HG03060 (cell line): ENCODE measurements around the gene MRPS7.

Source experiments
- ATAC-seq: cut with Tn5 transposase; IDR thresholded peaks from one replicate; pipeline ENCODE4 v1.9.1; 2021; ENCODE audit warnings: low read depth, moderate number of reproducible peaks; ENCODE audit not compliant: unreplicated experiment

Gene MRPS7

DNA sequence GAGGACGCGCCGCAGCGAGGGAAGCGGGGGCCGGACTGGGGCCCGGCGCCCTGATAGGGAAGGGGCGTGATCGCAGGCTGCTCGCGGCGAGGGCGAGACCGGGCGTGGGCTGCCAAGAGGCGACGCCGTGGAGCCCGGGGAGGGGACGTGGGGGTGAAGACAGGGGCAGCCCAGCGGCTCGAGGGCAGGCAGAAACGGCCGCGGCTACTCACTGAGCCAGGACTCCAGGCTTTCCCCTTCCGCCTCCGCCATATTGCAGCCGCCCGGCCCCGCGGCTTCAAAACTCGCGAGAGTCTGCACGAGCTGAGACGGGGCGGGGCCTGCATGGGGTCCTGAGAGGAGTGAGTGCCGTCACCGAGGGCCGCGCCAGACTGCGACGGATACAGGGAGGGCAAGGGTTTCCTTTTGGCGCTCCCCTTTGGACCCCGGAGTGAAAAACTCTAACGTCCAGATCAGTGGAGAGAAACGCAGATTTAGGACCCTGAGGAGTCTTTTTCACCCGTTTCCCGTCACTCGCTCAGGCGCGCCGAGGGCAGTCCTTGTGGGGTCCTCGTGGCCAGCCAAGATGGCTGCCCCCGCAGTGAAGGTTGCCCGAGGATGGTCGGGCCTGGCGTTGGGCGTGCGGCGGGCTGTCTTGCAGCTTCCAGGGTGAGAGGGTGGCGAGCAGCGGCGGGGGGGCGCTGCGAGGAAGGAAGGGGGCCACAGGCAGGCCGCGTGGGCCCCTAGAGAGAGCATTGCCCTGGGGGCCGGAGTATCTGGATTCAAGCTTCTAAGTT is at the start of gene MRPS7, which contains the start of gene GGA3:
Gene MRPS7 (plus strand): TSS at position 544 of the 776 bp plus-strand sequence. CDS start 22 bp downstream, at position 566.
Gene GGA3 (minus strand): TSS at position 271 of the 776 bp plus-strand sequence. CDS start 19 bp downstream, at position 252.
- no peak for ATAC-seq

DNA sequence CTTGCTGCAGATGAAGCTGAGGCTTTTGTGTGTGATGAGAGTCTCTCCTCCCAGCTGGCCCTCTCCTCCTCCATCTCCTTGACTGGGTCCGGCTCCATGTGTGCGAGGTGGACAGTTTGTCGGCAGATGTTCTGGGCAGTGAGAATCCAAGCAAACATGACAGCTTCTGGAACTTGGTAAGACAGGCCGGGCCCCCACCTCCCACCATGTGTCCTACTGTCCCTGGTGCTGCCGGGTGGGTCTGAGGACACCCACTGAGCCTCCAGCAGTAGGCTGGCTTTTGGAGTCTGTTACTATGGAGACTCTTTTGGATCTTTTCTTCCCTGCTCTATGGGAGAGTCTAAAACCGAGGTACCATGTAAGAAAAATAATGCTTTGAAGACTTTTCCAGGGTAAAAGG is 43.5 kb upstream of the MRPS7 start:
- ATAC-seq, result no peak

DNA sequence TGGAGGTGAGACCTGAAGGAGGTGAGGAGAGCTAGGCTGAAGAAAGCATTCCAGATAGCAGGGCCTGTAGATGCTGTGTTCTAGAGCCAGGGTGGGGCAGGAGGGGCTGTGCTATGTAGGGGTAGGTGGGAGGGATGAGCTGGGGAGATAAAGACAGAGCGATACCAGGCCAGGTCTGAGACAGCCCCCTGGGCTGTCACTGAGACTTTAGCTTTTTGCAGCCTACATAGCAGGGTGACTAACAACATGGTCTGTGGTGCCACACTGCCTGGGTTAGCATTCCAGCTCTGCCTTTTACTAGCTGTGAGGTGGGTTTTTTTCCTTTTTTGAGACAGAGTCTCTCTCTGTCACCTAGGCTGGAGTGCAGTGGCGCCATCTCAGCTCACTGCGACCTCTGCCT is 41.9 kb upstream of the MRPS7 start:
- ATAC-seq, result no peak

DNA sequence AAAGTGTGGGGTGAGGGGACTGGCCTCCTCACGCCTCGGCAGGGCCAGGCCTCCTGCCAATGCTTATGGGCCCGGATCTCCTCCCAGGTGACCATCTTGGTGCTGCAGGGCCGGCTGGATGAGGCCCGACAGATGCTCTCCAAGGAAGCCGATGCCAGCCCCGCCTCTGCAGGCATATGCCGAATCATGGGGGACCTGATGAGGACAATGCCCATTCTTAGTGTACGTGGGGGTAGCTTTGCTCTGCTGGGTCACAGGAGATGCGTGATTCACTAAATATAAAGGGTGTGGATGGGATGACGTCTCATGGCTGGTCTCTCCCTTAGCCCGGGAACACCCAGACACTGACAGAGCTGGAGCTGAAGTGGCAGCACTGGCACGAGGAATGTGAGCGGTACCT is 36.7 kb upstream of the MRPS7 start:
- ATAC-seq, result no peak

DNA sequence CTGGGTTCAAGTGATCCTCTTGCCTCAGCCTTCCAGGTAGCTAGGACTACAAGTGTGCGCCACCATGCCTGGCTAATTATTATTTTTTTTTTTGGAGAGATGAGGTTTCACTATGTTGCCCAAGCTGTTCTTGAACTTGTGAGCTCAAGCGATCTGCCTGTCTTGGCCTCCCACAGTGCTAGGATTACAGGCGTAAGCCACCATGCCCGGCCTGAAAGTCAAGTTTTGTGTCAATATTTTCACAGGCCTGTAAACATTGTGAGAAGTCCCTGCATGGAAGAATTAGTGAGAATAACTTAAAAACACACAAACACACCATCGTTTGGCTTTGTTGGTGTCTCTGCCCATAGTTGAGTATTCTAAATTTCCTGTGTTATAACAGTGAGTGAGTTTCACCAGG is 34.0 kb upstream of the MRPS7 start:
- no peak for ATAC-seq

DNA sequence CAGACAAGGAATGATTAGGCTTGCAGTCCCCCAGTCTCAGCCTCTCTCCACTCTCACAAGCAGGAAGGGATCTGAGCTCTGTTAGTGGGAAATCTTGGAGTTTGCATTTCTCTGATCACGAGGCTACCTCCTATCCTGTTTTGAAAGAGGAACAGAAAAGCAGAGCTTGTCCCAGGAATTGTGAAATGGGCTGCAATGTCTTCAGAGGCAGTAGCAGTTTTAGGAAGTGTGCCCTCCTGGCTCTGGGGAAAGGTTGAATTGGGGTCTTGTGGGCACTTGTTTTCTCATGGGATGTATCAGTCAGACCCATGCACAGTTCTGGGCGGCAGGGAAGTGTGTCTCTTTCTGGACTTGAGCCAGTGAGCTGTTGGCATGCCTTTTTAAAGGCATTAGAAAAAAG is 33.4 kb upstream of the MRPS7 start:
- ATAC-seq, result no peak

DNA sequence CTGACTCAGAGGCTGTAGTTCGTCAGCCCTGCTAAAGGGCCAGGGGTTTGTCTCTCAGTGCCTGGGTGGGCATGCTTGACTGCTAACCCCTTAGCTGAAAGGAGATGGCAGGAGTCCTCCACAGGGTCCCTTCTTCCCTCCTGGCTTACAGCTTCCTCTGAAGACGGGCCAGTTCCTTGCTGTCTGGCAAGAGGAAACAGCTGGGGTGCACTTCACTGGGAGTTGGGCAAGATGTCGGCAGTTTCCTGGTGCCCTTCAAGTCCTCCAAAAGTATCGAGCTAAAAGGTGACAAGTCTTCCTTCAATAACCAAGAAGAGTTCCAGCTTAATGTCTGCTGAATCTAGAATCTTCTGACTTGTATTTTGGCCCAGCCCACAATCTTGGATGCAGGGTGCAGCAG is 32.8 kb upstream of the MRPS7 start:
- no peak for ATAC-seq

DNA sequence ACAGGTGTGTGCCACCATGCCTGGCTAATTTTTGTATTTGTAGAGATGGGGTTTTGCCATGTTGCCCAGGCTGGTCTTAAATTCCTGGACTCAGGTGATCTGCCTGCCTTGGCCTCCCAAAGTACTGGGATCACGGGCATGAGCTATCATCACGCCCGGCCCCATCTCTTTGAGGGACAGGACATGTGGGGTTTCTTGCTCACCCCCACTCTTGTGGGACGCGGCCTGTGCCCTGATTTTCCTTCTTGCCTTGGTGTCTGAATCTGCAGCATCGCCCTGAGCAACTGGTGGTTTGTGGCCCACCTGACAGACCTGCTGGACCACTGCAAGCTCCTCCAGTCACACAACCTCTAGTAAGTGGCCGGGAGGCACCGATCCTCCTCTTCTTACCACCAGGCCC is 30.6 kb upstream of the MRPS7 start:
- no peak for ATAC-seq

DNA sequence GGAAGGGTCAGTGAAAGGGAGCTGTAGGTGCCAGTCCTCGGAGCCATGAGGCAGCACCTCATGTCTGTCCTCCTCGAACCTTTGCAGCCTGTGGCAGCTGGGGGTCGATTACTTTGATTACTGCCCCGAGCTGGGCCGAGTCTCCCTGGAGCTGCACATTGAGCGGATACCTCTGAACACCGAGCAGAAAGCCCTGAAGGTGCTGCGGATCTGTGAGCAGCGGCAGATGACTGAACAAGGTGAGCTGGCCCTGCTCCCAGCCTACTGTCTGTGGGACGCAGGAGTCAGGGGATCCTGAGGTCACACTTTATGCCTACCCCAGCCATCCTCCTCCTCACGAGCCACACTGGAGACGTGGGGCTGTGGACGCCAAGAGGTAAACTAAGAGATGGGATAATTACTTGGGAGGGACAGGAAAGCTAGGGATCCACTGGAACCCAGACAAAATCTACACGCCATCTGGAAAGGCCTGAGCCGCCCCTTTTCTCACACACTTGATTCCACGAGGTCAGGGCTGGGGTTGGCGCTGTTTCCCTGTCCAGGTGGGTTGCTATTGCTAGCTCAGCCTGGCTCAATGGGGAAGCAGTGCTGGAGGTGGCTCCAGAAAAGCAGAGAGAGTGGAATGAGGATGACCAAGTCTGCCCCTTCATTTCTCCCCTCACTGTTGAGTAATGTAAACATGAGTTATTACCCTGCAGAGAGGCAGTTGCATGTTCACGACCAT is 29.8 kb upstream of the MRPS7 start:
- ATAC-seq, result no peak

DNA sequence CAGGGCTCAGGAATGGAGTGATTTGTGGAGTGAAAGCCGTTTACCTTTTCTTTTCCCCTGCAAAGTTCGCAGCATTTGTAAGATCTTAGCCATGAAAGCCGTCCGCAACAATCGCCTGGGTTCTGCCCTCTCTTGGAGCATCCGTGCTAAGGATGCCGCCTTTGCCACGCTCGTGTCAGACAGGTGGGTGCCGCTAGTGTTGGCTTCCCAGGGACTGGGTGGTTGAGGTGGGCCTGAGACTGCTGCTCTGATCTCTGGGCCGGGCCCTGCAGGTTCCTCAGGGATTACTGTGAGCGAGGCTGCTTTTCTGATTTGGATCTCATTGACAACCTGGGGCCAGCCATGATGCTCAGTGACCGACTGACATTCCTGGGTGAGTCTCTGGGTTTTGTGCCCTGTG is 28.9 kb upstream of the MRPS7 start:
- no peak for ATAC-seq

DNA sequence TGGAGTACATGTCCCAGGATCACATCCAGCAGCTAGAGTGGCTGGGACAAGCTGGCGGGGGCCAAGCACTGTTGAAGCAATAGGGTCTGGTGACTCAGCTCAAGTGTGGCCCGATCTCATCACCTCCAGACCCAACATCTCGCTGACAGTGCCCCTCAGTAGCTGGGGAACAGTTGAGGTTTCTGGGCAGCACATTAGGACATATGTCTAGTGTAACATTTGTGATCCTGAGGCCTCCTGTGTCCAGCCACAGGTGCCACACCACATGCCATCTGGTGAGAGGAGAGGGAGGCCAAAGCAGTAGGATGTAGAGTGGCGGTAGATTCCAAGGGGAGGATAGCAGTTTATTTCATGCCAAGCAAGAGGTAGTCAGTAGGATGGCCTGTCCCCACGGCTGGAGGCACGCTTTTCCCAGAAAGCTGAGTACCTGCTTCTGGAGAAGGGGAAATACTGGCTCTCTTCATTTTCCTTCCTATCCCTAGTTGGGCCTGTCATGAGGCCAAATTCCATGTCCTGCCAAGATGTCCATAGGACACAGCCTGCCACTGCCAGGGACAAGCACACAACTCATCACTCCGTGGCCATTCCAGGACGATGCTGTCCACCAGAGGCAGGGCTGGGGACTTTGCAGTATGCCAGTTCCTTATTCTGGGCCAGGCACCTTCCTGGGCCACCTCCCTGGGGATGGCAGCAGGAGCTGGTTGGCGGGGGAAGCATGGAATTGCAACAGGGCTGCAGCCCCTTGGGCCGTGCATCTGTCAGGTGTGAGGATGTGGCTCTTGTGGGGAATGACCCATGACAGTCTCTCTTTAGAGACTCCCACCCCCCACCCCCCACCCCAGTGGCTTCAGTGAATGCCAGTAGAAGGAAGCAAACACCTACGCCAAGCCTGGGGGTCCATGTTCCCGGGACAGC is 24.3 kb upstream of the MRPS7 start:
- ATAC-seq, result no peak

DNA sequence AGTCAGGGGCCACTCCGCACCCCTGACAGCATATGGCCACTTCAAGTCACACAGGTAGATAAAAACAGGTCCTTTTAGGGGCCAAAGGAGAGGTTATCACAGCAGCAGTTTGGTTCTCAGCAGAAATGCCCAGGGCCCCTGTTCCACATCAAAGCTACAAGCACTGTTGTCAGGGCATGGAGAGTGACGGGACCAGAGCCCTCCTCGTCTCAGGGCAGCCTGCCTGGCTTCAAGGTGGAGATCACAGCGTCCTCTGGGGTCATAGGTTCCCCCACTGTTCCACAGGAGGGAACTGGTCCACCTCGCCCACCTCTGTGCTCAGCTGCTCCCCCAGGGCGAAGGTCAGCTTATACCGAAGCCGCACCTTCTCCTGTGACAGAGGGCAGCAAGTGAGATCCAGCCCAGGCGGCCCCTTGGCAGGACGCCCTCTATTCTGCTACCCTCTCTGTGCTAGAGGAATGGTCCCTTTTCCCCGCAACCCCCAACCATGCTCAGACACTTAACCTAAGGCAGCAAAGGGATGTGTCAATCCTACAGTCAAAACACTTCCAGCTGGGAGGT is 23.6 kb upstream of the MRPS7 start:
- ATAC-seq, result no peak

DNA sequence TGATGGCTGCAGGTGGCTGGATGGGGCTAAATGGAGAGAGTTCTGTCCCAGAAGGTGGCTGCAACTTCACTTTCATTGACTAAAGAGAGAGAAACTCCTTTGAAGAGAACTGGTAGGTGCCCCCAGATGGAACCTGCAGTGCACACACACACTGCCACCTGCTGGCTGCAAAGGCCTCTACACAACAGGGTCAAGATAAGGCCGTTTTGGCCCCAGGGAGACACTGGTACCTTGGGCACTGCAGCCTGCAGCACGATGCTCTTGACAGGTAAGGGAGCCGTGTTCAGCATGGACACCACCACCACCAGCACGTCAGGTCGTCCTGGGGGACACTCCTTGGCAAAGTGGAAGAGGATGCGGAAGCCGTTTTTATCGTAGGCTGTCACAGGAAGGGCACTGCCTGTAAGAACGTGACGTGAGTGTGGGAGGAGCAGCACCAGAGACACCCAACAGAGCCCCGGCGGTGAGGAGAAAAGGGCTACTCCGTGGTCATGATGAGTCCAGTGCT is 22.9 kb upstream of the MRPS7 start:
- ATAC-seq, result no peak

DNA sequence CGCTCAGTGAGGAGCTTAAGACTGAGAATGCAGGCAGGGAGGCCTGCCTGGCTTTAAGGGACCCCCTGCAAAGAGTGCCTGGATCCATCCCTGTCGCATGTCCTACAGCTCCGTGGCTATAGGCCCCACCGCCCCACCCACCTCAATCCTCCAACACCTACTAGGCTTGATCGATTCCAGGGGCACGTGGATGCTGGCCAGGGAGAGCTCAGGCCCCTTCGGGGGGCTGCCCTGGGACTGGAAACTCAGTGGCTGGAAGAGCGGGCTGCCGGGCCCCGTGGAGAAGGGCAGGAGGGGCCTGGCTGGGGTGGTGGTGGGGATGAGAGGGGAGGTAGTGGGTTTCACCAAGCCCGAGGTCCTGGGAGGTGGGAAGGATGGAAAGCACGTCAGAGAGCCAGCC is 22.5 kb upstream of the MRPS7 start:
- ATAC-seq, result no peak

DNA sequence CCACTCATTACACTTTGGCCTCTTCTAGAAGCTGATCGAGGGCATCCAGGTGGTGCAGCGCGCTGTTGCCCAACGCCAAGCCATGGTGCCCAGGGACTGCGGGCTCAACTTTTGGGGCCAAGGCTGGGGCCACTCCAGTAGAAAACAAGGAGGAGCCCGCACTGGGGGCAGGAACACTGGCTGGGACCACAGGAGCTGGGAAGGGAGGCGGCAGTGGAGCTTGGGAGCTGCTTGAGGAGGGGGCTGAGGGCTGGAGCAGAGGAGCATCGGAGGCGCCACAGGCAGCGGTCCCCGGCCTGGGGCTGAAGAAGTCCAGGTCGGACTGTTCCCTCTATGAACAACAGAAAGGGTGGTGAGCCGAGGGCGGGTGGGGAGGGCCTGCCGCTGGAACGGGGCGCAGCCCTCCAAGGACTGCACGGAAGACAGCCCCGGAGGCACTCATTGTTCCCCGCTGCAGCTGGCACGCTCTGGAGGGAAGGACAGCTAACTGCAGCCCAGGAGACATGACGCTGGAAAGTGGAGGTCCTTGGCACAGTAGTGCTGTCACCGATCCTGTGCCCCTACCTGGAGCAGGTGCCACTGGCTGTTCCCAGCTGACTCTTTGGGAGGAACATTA is 21.8 kb upstream of the MRPS7 start:
- ATAC-seq, result no peak

DNA sequence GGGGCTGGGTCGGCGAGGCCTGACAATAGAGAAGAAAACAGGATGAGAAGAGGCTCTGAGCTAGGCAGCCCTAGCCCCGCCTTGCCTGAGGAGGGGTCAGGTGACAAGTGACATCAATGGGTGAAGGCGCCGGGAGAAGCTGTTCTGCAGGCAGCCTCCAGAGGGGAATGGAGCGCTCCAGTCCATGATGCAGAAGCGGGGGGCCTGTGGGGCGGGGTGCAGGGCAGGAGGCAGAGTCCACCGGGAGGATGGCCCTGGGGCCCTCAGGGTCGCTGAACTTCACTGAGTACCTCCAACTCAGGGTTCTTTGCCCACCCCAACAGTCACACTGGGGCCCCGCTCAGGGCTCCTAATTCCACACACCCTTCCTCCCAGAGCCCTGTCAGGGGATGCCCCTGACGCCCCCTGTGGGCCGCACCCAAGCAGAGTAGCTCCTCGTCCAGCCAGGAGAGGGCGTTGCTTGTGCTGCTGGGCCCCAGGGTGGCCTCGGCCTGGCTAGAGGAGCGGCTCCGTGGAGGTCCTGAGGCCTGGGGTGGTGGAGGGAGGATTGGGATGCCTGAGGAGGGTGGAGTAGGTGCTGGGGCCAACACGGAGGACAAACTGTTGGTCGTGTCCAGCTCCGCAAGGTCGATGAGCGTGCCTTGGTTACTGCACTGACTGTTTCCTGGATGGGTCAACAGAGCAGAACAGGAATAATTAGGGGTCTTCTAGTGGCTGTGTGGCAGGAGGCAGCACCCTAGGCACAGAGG is 21.1 kb upstream of the MRPS7 start:
- no peak for ATAC-seq

DNA sequence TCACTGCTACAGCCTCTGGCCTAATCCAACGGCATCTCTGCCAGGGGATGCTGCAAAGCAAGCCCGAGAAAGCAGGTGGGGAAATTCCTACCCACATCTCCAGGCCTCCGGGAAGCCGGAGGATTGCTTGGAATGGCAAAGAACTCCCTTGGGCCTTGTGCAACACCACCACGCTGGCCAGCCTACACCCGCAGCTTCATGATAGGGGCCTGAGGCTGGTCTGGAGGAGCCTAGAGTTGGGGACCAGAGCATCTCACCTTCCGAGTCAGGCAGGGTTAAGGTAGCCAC is 20.6 kb upstream of the MRPS7 start:
- no peak for ATAC-seq

DNA sequence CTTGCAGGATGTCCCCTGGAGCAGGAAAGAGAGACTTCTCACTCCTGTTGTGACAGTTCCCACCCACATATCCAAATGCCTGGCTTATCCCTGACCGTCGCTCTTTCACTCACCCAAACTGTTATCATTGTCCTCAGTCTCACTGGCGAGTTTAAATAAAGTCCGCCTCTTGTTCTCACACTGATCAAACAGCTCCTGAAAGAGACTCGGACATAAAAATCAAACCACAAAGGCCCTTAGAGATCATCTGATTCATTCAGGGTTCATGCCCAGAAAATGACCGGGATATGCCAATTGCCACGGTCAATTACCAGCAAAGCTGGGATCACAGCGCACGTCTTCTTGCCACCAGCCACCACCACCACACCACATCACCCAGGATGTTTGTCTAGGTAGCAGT is 20.2 kb upstream of the MRPS7 start:
- no peak for ATAC-seq

DNA sequence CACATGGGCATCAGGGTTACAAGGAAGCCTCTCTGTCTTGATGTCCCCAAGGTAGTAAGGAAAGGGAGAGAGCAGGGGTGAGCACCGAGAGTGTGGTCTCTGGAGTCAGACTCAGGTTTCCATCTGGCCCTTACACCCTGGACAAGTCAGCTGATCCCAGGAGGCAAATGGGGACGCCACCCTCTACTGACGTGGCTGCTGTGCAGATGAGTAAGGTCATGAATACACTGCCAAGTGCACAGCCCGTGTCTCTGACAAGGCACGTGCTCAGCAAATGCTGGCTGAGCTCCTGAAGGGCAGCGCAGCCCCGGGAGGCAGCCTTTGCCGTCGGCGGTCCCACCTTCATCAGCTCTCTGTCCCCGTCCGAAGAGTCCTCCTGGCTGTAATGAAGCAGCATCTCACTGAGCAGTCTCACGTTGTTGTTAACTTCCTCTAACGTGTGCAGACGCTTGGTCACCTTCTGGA is 19.7 kb upstream of the MRPS7 start:
- no peak for ATAC-seq
